Common myeloid progenitor, CD34-positive (primary cell): Measurements from ENCODE around the gene ZNF423.

ENCODE experiments used
- CTCF ChIA-PET: fragments of 350-600 bp; sonication (Branson Sonifier 250); formaldehyde crosslinking; loops from one replicate; lab custom pipeline; 2021; ENCODE audit warnings: antibody characterized with exemption; lab: Charles Lee
- POLR2A ChIA-PET: fragments of 350-600 bp; sonication (Branson Sonifier 250); formaldehyde crosslinking; loops from one replicate; lab custom pipeline; 2021; ENCODE audit warnings: antibody characterized with exemption; lab: Charles Lee
- DNase-seq, 3 donors: peaks; one replicate each; pipeline versions ENCODE4 v3.0.0 to v3.0.0-alpha.2; 2013
- H3K27ac ChIP-seq, 2 experiments: 1 replicate in 1 of 2; 2 replicates in 1 of 2; pipeline ENCODE4 v1.7.0; 2013; ENCODE audit warnings: inconsistent platforms in 2 of 2, low read length in 2 of 2, mild to moderate bottlenecking in 2 of 2, low read depth in 1 of 2, moderate library complexity in 1 of 2; ENCODE audit not compliant: severe bottlenecking in 2 of 2, insufficient read depth in 1 of 2, poor library complexity in 1 of 2
- H3K27me3 ChIP-seq, 5 experiments: replicated peaks in 2 of 5; 1 replicate in 3 of 5; 2 replicates in 2 of 5; pipeline versions ENCODE4 v1.6.1 to v1.7.0; 2013; ENCODE audit warnings: low read length in 4 of 5, mild to moderate bottlenecking in 2 of 5, moderate library complexity in 2 of 5, inconsistent platforms in 1 of 5; ENCODE audit not compliant: insufficient read depth in 5 of 5, control insufficient read depth in 4 of 5
- H3K36me3 ChIP-seq, 4 experiments: 1 replicate in 2 of 4; 2 replicates in 2 of 4; pipeline versions ENCODE4 v1.6.1 to v1.7.0; 2013; ENCODE audit warnings: low read length in 3 of 4, control low read depth in 1 of 4, mild to moderate bottlenecking in 1 of 4; ENCODE audit not compliant: control insufficient read depth in 4 of 4, insufficient read depth in 4 of 4
- H3K4me1 ChIP-seq, 4 experiments: 1 replicate in 3 of 4; 2 replicates in 1 of 4; pipeline versions ENCODE4 v1.6.1 to v1.7.1; 2013; ENCODE audit warnings: low read length in 3 of 4, mild to moderate bottlenecking in 3 of 4, control low read depth in 1 of 4, inconsistent platforms in 1 of 4, moderate library complexity in 1 of 4; ENCODE audit not compliant: control insufficient read depth in 4 of 4, insufficient read depth in 4 of 4; ENCODE audit errors: control extremely low read depth in 1 of 4
- H3K4me3 ChIP-seq, 7 experiments: 1 replicate in 4 of 7; 2 replicates in 3 of 7; pipeline versions ENCODE4 v1.5.1 to v1.7.0; 2013; ENCODE audit warnings: mild to moderate bottlenecking in 7 of 7, low read length in 6 of 7, moderate library complexity in 6 of 7, inconsistent platforms in 2 of 7, low read depth in 2 of 7, control low read depth in 1 of 7; ENCODE audit not compliant: insufficient read depth in 4 of 7, control insufficient read depth in 1 of 7; ENCODE audit errors: extremely low read depth in 1 of 7
- H3K9me3 ChIP-seq, 5 experiments: 1 replicate in 4 of 5; 2 replicates in 1 of 5; pipeline versions ENCODE4 v1.6.1 to v1.7.1; 2013; ENCODE audit warnings: low read length in 4 of 5, mild to moderate bottlenecking in 2 of 5, inconsistent platforms in 1 of 5, low read depth in 1 of 5, moderate library complexity in 1 of 5; ENCODE audit not compliant: control insufficient read depth in 4 of 5, insufficient read depth in 2 of 5; ENCODE audit errors: control extremely low read depth in 1 of 5
- WGBS: methylation state at CpG from one replicate; pipeline ENCODE4 v1.1.5; 2013; ENCODE audit not compliant: insufficient coverage; 5-methylcytosine and 5-hydroxymethylcytosine counted together

ZNF423 gene

GRCh38 chr16:49849754-49850108 is 6.2 kb downstream of the ZNF423 start:
- 98% methylated on average over 3 of the region's 8 CpGs for WGBS
- CTCF ChIA-PET: interaction anchor here (1.0 kb wide), 1 partner anchor 10 kb away, joined by 3 read pairs; no protein-coding TSS in a partner anchor
- Histone ChIP-seq H3K9me3 (no peaks in the 10 kb centered on the region), H3K4me3 (no peak overlapping the region), H3K4me1 (peaks cover 0 to 7% (median 4%) of the 10 kb centered on the region in 4 experiments), H3K27me3 (peaks cover 0 to 21% (median 5%) of the 10 kb centered on the region in 5 experiments), H3K27ac (no peak overlapping the region), H3K36me3 (no peaks in the 10 kb centered on the region)
- POLR2A ChIA-PET: no interaction called here
- no peak for DNase-seq

DNA sequence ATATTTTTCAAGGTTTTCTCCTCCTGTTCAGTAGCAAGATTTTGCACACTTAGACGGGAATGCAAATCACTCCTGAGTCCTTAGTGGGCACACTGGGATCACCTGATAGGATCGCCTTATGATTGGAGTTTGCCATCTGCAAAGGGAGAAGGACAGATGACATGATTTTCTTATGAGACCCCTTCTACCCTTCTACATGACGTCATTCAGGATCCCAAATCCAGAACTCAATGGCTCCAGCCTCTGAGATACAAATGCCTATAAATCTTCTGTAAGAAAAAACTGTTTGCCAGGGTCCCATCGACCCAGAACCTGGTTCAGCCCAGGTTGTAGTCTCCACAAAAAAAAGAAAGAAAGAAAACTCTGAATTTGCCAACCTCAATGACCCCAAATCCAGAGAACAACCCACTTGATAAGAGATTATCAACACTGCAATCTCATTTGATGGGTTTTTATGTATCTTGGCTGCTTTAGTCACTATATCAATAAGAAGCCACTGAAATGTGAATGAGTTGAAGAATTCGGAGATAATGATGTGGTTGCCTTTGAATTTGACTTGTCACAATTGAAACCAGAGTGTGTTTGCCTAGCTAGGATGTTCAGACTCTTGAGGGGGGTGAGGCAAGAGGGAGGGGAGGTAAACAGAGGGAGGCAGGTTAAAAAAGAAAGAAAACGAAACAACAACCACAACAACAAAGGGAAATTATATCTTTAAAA is 6.7 kb downstream of the ZNF423 start:
- no peaks in the 10 kb centered on the region for H3K9me3 ChIP-seq
- H3K36me3 ChIP-seq: no peaks in the 10 kb centered on the region
- ChIA-PET POLR2A (no interaction called here), CTCF (interaction anchor here (1.0 kb wide), 1 partner anchor 10 kb away, joined by 3 read pairs; no protein-coding TSS in a partner anchor)
- no peak overlapping the region for H3K4me3 ChIP-seq
- H3K27ac ChIP-seq: no peak overlapping the region
- peaks cover 0 to 2% (median 0%) of the 10 kb centered on the region in 4 experiments for H3K4me1 ChIP-seq
- DNase-seq: no peak
- H3K27me3 ChIP-seq: peaks cover 0 to 21% (median 5%) of the 10 kb centered on the region in 5 experiments
- 100% methylated on average over 4 of the region's 6 CpGs for WGBS

DNA sequence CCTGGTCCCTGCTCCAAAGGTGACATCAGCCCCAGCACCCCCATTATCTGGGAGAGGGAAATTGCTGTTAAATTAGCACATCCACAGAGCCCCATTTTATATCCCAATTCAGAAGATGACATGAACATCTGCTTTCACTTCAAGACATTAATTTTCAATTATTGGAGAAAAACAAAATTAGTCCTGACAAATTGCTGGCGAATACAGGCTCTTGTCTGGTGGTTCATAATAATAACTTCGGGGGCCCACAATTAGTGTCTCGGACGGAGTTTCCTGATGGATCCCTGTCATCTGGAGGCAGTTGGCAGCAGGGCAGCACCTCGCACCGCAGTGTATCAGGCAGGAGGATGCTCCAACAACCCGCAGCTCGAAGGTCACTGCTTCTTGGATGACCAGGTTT is 7.4 kb downstream of the ZNF423 start:
- H3K36me3 ChIP-seq: no peaks in the 10 kb centered on the region
- peaks cover 0 to 16% (median 0%) of the 10 kb centered on the region in 5 experiments for H3K27me3 ChIP-seq
- 100% methylated on average over 4 of the region's 8 CpGs for WGBS
- H3K4me3 ChIP-seq: no peak overlapping the region
- no peak overlapping the region for H3K27ac ChIP-seq
- ChIA-PET CTCF (no interaction called here), POLR2A (no interaction called here)
- DNase-seq: no peak
- H3K4me1 ChIP-seq: no peaks in the 10 kb centered on the region
- H3K9me3 ChIP-seq: no peaks in the 10 kb centered on the region

- ChIA-PET CTCF (no interaction called here), POLR2A (interaction anchor here (0.6 kb wide), 1 partner anchor 27 kb away, joined by 3 read pairs; no protein-coding TSS in a partner anchor)
- WGBS: 95% methylated on average over 2 of the region's 2 CpGs
- Histone ChIP-seq H3K27ac (no peak overlapping the region), H3K27me3 (peaks cover 0 to 12% (median 0%) of the 10 kb centered on the region in 5 experiments), H3K4me1 (no peaks in the 10 kb centered on the region), H3K9me3 (no peaks in the 10 kb centered on the region), H3K36me3 (no peaks in the 10 kb centered on the region), H3K4me3 (no peak overlapping the region)
- DNase-seq: no peak
Observed at GRCh38 chr16:49846800-49847199, 9.1 kb downstream of the ZNF423 start.

DNA sequence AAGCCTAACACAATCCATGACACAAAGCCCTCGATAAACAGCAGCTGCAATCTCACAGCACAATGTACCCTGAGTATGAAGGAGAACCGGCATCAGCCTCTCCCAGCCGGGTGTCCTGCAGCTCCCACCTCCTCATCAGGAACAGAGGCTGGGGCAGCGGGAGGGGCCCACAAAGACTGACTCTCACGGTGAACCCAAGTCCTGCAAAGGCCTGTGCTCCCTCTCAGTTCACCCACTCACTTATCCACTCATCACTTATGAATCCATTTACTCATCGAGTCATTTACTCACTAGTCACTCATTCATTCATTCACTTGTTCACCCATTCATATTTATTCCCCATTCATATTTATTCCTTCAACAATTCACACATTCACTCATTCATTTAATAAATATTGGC is 11.6 kb downstream of the ZNF423 start:
- H3K36me3 ChIP-seq: no peaks in the 10 kb centered on the region
- H3K27ac ChIP-seq: no peak overlapping the region
- ChIA-PET POLR2A (no interaction called here), CTCF (interaction anchor here (0.6 to 0.7 kb wide), 2 partner anchors 231 to 286 kb away, joined by 3 read pairs; no protein-coding TSS in a partner anchor)
- 95% methylated on average over 6 of the region's 6 CpGs for WGBS
- no peak for DNase-seq
- H3K4me3 ChIP-seq: no peak overlapping the region
- H3K4me1 ChIP-seq: no peaks in the 10 kb centered on the region
- peaks cover 0 to 17% (median 5%) of the 10 kb centered on the region in 5 experiments for H3K27me3 ChIP-seq
- H3K9me3 ChIP-seq: no peaks in the 10 kb centered on the region

GRCh38 chr16:49843758-49844157 is 12.2 kb downstream of the ZNF423 start:
- CTCF ChIA-PET: interaction anchor here (0.6 to 0.7 kb wide), 3 partner anchors 14 to 285 kb away, joined by 3 to 4 read pairs (median 3); no protein-coding TSS in a partner anchor
- 91% methylated on average over 3 of the region's 8 CpGs for WGBS
- H3K27me3 ChIP-seq: peaks cover 0 to 22% (median 4%) of the 10 kb centered on the region in 5 experiments
- peaks cover 0 to under 1% (median under 1%) of the 10 kb centered on the region in 4 experiments for H3K4me1 ChIP-seq
- no peak overlapping the region for H3K4me3 ChIP-seq
- H3K27ac ChIP-seq: no peak overlapping the region
- no peaks in the 10 kb centered on the region for H3K9me3 ChIP-seq
- POLR2A ChIA-PET: no interaction called here
- no peak for DNase-seq
- no peaks in the 10 kb centered on the region for H3K36me3 ChIP-seq

GRCh38 chr16:49842972-49843371 is 12.9 kb downstream of the ZNF423 start:
- WGBS: 100% methylated on average over 1 of the region's 4 CpGs
- ChIA-PET CTCF (no interaction called here), POLR2A (no interaction called here)
- Histone ChIP-seq H3K36me3 (no peaks in the 10 kb centered on the region), H3K27me3 (peaks cover 0 to 30% (median 5%) of the 10 kb centered on the region in 5 experiments), H3K27ac (no peak overlapping the region), H3K4me3 (no peak overlapping the region), H3K4me1 (peaks cover 0 to 7% (median 3%) of the 10 kb centered on the region in 4 experiments), H3K9me3 (no peaks in the 10 kb centered on the region)
- no peak for DNase-seq
